ENCODE results near the gene SOD1. TPM values are rescaled to one million over a fixed set of nuclear protein-coding genes. Genes with fewer than 3 reads are reported as not detected.

SOD1 gene
- polyA plus RNA-seq, 4 donors: 213 to 288 (median 260) TPM

Other genes starting within 250 kb of the SOD1 start
- 10 to 100 TPM; 32.3 to 40.8 (median 38.3) TPM for gene SCAF4, start 72.4 kb downstream of the SOD1 start, polyA plus RNA-seq (ENCODE audit: insufficient read length in 4 of 4)
- gene HUNK, start 213.3 kb downstream of the SOD1 start, polyA plus RNA-seq (ENCODE audit: insufficient read length in 4 of 4): 10 to 100 TPM; 12.9 to 20.3 (median 15.2) TPM